Ovary (tissue), 3 donors: ENCODE data around the gene GOT1.

ENCODE experiments used
- POLR2A ChIP-seq: fragments of 450-650 bp; IDR thresholded peaks from one replicate; pipeline ENCODE4 v1.6.1; 2017; ENCODE audit warnings: antibody characterized with exemption, mild to moderate bottlenecking, moderate library complexity
- TF ChIP-seq, protein P1 (sequence below), 3 donors: fragments of 450-650 bp in 2 of 3; fragments of 200-600 bp in 1 of 3; IDR thresholded peaks; one replicate each; pipeline versions ENCODE4 v1.5.1 to v1.8.0; 2016 to 2022; ENCODE audit warnings: antibody characterized with exemption in 3 of 3, mild to moderate bottlenecking in 1 of 3
- donor health status: DM: no; HTN: no; CAD: no.

DNA sequence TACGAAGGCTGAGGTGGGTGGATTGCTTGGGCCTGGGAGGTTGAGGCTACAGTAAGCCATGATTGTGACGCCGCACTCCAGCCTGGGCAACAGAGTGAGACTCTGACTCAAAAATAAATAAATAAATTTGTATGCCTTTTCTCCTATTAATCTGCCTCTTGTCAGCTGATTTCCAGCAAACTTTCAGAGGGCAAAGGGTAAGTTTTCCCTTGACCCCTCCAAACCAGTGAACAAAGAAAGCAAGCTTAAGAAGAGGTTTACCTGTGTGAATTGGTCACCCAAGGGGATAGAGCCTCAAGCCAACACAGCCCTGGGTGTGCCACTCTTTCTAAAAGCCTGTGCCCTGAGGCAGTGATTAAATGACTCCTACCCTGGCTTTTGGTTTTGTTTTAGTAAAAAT, 30.8 kb downstream of the GOT1 start:
- TF ChIP-seq, protein P1, sequence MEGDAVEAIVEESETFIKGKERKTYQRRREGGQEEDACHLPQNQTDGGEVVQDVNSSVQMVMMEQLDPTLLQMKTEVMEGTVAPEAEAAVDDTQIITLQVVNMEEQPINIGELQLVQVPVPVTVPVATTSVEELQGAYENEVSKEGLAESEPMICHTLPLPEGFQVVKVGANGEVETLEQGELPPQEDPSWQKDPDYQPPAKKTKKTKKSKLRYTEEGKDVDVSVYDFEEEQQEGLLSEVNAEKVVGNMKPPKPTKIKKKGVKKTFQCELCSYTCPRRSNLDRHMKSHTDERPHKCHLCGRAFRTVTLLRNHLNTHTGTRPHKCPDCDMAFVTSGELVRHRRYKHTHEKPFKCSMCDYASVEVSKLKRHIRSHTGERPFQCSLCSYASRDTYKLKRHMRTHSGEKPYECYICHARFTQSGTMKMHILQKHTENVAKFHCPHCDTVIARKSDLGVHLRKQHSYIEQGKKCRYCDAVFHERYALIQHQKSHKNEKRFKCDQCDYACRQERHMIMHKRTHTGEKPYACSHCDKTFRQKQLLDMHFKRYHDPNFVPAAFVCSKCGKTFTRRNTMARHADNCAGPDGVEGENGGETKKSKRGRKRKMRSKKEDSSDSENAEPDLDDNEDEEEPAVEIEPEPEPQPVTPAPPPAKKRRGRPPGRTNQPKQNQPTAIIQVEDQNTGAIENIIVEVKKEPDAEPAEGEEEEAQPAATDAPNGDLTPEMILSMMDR (IDR thresholded peaks at IDR 0.05) = no peak
- no peak for TF ChIP-seq POLR2A
